Neuronal stem cell (in vitro differentiated cells): Measurements from ENCODE around the gene CAMSAP2.
"Not testable (repeated sequence)": the region's sequence is repeated elsewhere in the genome, so short reads cannot be mapped to it uniquely, and the experiment has no call there.

Experiments
- DNase-seq: peaks from one replicate; pipeline ENCODE4 v3.0.0-alpha.2; 2013; ENCODE audit warnings: low spot score
- H2AFZ ChIP-seq: one replicate; pipeline ENCODE4 v1.6.1; 2013; ENCODE audit warnings: mild to moderate bottlenecking, low read length, inconsistent platforms
- H2AK5ac ChIP-seq: 2 replicates; pipeline ENCODE4 v1.6.1; 2013; ENCODE audit warnings: low read depth, mild to moderate bottlenecking, inconsistent platforms, low read length, moderate library complexity, mixed read lengths
- H2BK120ac ChIP-seq: 2 replicates; pipeline ENCODE4 v1.6.1; 2013; ENCODE audit warnings: low read depth, mild to moderate bottlenecking, inconsistent platforms, low read length, moderate library complexity, mixed read lengths
- H2BK12ac ChIP-seq: one replicate; pipeline ENCODE4 v1.6.1; 2013; ENCODE audit warnings: low read length, inconsistent platforms
- H2BK15ac ChIP-seq: 2 replicates; pipeline ENCODE4 v1.6.1; 2013; ENCODE audit warnings: mild to moderate bottlenecking, low read length, inconsistent platforms, mixed read lengths
- H2BK5ac ChIP-seq: one replicate; pipeline ENCODE4 v1.6.1; 2013; ENCODE audit warnings: inconsistent platforms, mild to moderate bottlenecking, low read length, moderate library complexity
- H3K14ac ChIP-seq: one replicate; pipeline ENCODE4 v1.6.1; 2013; ENCODE audit warnings: low read length, inconsistent platforms
- H3K18ac ChIP-seq: 2 replicates; pipeline ENCODE4 v1.6.1; 2013; ENCODE audit warnings: low read length, inconsistent platforms
- H3K23ac ChIP-seq: 2 replicates; pipeline ENCODE4 v1.6.1; 2013; ENCODE audit warnings: low read depth, mild to moderate bottlenecking, mixed read lengths, low read length, inconsistent platforms; ENCODE audit not compliant: poor library complexity
- H3K27ac ChIP-seq: replicated peaks from 3 replicates; pipeline ENCODE4 v1.5.1; 2013; ENCODE audit warnings: low read length, inconsistent platforms
- H3K27me3 ChIP-seq, 3 experiments: 2 replicates each; pipeline ENCODE4 v1.6.1; 2013; ENCODE audit warnings: low read length in 3 of 3, mild to moderate bottlenecking in 2 of 3, inconsistent platforms in 1 of 3, low read depth in 1 of 3, mixed read lengths in 1 of 3, moderate library complexity in 1 of 3; ENCODE audit not compliant: control insufficient read depth in 3 of 3, insufficient read depth in 3 of 3
- H3K36me3 ChIP-seq, 2 donors: replicated peaks in 1 of 2; 2 replicates each; pipeline ENCODE4 v1.6.1; 2013; ENCODE audit warnings: low read length in 2 of 2; ENCODE audit not compliant: control insufficient read depth in 2 of 2, insufficient read depth in 2 of 2
- H3K4ac ChIP-seq: 2 replicates; pipeline ENCODE4 v1.6.1; 2013; ENCODE audit warnings: inconsistent platforms, mild to moderate bottlenecking, low read length, moderate library complexity
- H3K4me1 ChIP-seq, 2 donors: 1 replicate in 1 of 2; 2 replicates in 1 of 2; pipeline ENCODE4 v1.6.1; 2013; ENCODE audit warnings: low read length in 2 of 2, low read depth in 1 of 2; ENCODE audit not compliant: control insufficient read depth in 2 of 2, insufficient read depth in 1 of 2
- H3K4me2 ChIP-seq: one replicate; pipeline ENCODE4 v1.6.1; 2013; ENCODE audit warnings: mild to moderate bottlenecking, low read length, inconsistent platforms; ENCODE audit not compliant: insufficient read depth, poor library complexity, severe bottlenecking
- H3K4me3 ChIP-seq, 2 donors: 2 replicates each; pipeline ENCODE4 v1.5.1; 2013; ENCODE audit warnings: low read length in 2 of 2, mild to moderate bottlenecking in 2 of 2, inconsistent platforms in 1 of 2, moderate library complexity in 1 of 2
- H3K79me1 ChIP-seq: one replicate; pipeline ENCODE4 v1.6.1; 2013; ENCODE audit warnings: low read depth, mild to moderate bottlenecking, inconsistent platforms, low read length, moderate library complexity
- H3K9ac ChIP-seq: one replicate; pipeline ENCODE4 v1.6.1; 2013; ENCODE audit warnings: mild to moderate bottlenecking, low read depth, low read length, inconsistent platforms; ENCODE audit not compliant: poor library complexity
- H3K9me3 ChIP-seq, 2 donors: replicated peaks in 1 of 2; 2 replicates each; pipeline versions ENCODE3 to v1.6.1; 2013; ENCODE audit warnings: low read length in 2 of 2, mild to moderate bottlenecking in 2 of 2, inconsistent platforms in 1 of 2, low read depth in 1 of 2, mixed read lengths in 1 of 2, moderate library complexity in 1 of 2; ENCODE audit not compliant: control insufficient read depth in 2 of 2, insufficient read depth in 1 of 2
- H4K8ac ChIP-seq: one replicate; pipeline ENCODE4 v1.6.1; 2013; ENCODE audit warnings: low read depth, mild to moderate bottlenecking, inconsistent platforms, low read length, moderate library complexity
- H4K91ac ChIP-seq: one replicate; pipeline ENCODE4 v1.6.1; 2013; ENCODE audit warnings: low read length, low read depth, mild to moderate bottlenecking, inconsistent platforms; ENCODE audit not compliant: poor library complexity
- WGBS, 2 donors: extraction: QIAGEN DNeasy Blood & Tissue Kit; methylation state at CpG; one replicate each; pipeline ENCODE4 v1.1.7; 2013; ENCODE audit warnings: missing lambda C conversion rate in 2 of 2, mixed read lengths in 1 of 2; ENCODE audit not compliant: insufficient read length in 2 of 2, insufficient replicate concordance in 1 of 2; ENCODE audit errors: extremely low coverage in 2 of 2; 5-methylcytosine and 5-hydroxymethylcytosine counted together

The CAMSAP2 gene

DNA sequence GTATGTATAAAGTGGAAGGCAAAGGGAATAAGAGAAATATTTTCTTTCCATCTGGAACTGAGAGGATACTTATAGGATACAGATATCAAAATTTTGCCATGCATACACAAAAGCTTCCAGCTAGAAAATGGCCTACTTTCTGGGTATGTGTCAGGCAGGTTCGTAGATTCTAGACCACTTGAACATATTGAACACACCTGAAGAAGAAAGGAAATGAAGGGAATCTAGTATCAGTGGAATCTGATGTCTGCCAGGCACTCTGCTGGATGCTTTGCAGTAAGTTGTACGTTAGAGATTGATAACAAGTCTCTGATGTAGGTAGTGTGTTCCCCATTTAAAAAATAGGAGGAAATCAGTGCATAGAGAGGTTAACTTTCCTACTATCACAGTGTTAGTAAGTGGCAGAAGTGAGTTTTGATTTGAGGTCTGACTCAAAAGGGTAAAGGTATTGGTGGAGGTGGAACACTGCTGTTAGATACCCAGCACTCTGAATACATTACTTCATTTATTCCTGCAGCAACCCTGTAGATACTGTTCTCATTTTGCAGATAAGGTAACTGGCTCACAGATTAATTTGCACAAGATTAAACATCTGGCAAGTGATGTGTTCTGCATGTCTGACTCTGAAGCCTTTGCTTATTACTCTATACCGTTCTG lies 3.0 kb downstream of the CAMSAP2 start:
- no peak for DNase-seq
- Histone ChIP-seq H4K8ac (no peak overlapping the region), H2AK5ac (no peak overlapping the region), H3K14ac (no peak overlapping the region), H2BK12ac (no peak overlapping the region), H2AFZ (no peak overlapping the region), H3K4me1 (peaks cover 7 to 14% of the 10 kb centered on the region in 2 donors), H3K4me3 (peak overlapping the region in 1 of 2 donors; percentile 70), H4K91ac (no peak overlapping the region), H3K18ac (no peak overlapping the region), H2BK15ac (no peak overlapping the region), H2BK120ac (no peak overlapping the region), H3K4me2 (no peak overlapping the region), H3K9me3 (peaks cover 2 to 6% of the 10 kb centered on the region in 2 donors), H3K27ac (no peak overlapping the region), H3K23ac (no peak overlapping the region), H2BK5ac (no peak overlapping the region), H3K27me3 (no peaks in the 10 kb centered on the region), H3K36me3 (peaks cover 0 to 17% of the 10 kb centered on the region in 2 donors), H3K4ac (no peak overlapping the region), H3K9ac (no peak overlapping the region), H3K79me1 (no peaks in the 10 kb centered on the region)
- WGBS, 2 donors: no CpG with 5 or more reads among the region's 3 CpGs

DNA sequence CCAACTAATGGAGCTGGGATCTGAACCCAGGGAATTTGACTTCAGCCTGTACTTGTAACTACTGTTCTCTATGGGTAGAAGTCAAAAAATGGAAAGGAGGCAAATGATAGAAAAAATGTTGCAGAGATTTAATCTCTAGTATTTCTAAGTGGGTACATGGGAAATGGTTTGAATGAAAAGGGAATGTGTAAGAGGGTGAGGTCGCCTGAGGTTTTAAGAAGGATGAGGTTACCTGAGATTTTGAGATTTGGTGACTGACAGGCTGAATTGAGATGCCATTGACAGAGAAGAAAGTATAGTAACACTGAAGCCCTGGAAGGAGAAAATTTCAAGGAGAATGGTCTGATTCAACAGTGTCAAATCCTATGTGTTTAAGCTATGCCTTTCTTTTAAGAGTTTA lies 5.5 kb downstream of the CAMSAP2 start:
- no peak overlapping the region for H3K4me3 ChIP-seq
- H3K9me3 ChIP-seq: peaks cover 2 to 6% of the 10 kb centered on the region in 2 donors
- no peaks in the 10 kb centered on the region for H3K27me3 ChIP-seq
- H3K18ac ChIP-seq: no peak overlapping the region
- no peak overlapping the region for H2BK12ac ChIP-seq
- no peak overlapping the region for H3K23ac ChIP-seq
- H2BK5ac ChIP-seq: no peak overlapping the region
- peaks cover 0 to 37% of the 10 kb centered on the region in 2 donors for H3K36me3 ChIP-seq
- H2BK15ac ChIP-seq: no peak overlapping the region
- no peak overlapping the region for H2BK120ac ChIP-seq
- DNase-seq: no peak
- peaks cover under 1% of the 10 kb centered on the region for H3K79me1 ChIP-seq
- no peak overlapping the region for H2AK5ac ChIP-seq
- H3K14ac ChIP-seq: no peak overlapping the region
- H3K27ac ChIP-seq: no peak overlapping the region
- H4K91ac ChIP-seq: no peak overlapping the region
- no peak overlapping the region for H3K4ac ChIP-seq
- peaks cover under 1 to 15% of the 10 kb centered on the region in 2 donors for H3K4me1 ChIP-seq
- no peak overlapping the region for H3K9ac ChIP-seq
- 100% methylated on average over 1 of the region's 1 CpG; no CpG with 5 or more reads in 1 of the 2 donors for WGBS, 2 donors
- no peak overlapping the region for H2AFZ ChIP-seq
- H3K4me2 ChIP-seq: no peak overlapping the region
- H4K8ac ChIP-seq: no peak overlapping the region

DNA sequence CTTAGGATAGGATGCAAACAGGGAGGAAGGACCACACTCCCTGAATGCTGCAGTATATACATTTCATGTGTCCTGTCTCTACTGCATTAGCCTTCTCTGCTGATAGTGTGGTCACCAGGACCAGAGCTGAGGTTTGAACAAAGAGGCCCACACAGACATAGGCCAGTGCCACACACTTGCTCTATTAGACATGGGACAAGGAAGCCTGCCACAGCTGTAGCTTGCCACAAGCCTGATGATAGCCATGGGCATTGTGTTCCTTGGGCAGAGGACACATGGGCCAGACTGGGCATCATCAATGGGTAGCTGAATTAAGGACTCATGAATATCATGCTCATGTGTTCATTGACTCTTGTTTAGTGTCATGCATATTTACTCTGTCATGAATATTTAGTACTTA lies 10.4 kb downstream of the CAMSAP2 start:
- peak overlapping the region in 1 of 2 donors; percentile 2 for H3K4me3 ChIP-seq
- DNase-seq: no peak

DNA sequence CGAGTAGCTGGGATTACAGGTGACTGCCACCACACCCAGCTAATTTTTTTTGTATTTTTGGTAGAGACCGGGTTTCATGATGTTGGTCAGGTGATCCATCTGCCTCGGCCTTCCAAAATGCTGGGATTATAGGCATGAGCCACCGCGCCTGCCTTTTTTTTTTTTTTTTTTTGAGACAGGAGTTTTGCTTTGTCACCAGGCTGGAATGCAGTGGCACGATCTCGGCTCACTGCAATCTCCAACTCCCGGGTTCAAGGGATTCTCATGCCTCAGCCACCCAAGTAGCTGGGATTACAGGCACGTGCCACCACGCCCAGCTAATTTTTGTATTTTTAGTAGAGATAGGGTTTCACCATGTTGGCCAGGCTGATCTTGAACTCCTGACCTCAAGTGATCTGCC lies 12.1 kb downstream of the CAMSAP2 start:
- not testable (repeated sequence) for H2BK120ac ChIP-seq, H3K9me3 ChIP-seq, H3K14ac ChIP-seq, H2BK15ac ChIP-seq, H3K23ac ChIP-seq, H3K79me1 ChIP-seq, DNase-seq, H4K91ac ChIP-seq, H2BK12ac ChIP-seq, H3K27ac ChIP-seq, H3K4me3 ChIP-seq, H2AFZ ChIP-seq, H2AK5ac ChIP-seq, H3K4me2 ChIP-seq, H4K8ac ChIP-seq, H3K4me1 ChIP-seq, H3K9ac ChIP-seq, H3K18ac ChIP-seq, H3K4ac ChIP-seq, H2BK5ac ChIP-seq, H3K27me3 ChIP-seq
- WGBS, 2 donors: no CpG with 5 or more reads among the region's 10 CpGs
- H3K36me3 ChIP-seq: peaks cover 5 to 74% of the 10 kb centered on the region in 2 donors

More for the DNA sequence above, 10.4 kb downstream of the CAMSAP2 start:
- Histone ChIP-seq H4K91ac (no peak overlapping the region), H3K27me3 (no peaks in the 10 kb centered on the region), H3K4ac (no peak overlapping the region), H2BK12ac (no peak overlapping the region), H3K4me2 (no peak overlapping the region), H2BK120ac (no peak overlapping the region), H3K4me1 (peaks cover 1 to 2% of the 10 kb centered on the region in 2 donors), H3K36me3 (peaks cover 5 to 72% of the 10 kb centered on the region in 2 donors), H2BK5ac (no peak overlapping the region), H3K9ac (no peak overlapping the region), H3K23ac (no peak overlapping the region), H3K14ac (no peak overlapping the region), H2AFZ (no peak overlapping the region), H4K8ac (no peak overlapping the region), H3K18ac (no peak overlapping the region), H3K27ac (no peak overlapping the region), H3K79me1 (peaks cover 7% of the 10 kb centered on the region), H2BK15ac (no peak overlapping the region), H3K9me3 (peaks cover 2 to 6% of the 10 kb centered on the region in 2 donors), H2AK5ac (no peak overlapping the region)
